Activated naive CD8-positive, alpha-beta T cell treated with anti-CD3 and anti-CD28 coated beads, Interleukin-2, amount 50 U/mL, for 24 hours (primary cell): ENCODE results near the gene PIK3CD.
"Not testable (repeated sequence)": the region's sequence is repeated elsewhere in the genome, so short reads cannot be mapped to it uniquely, and the experiment has no call there.

ENCODE experiments used
- ATAC-seq: fragments of 150-1000 bp; cut with Tn5 transposase; one replicate; pipeline ENCODE4 v1.10.0; 2021
- DNase-seq: peaks from one replicate; pipeline ENCODE4 v3.0.0; 2021
- H3K27ac Mint-ChIP-seq: one replicate; pipeline ENCODE4 v1.8.0; 2021; ENCODE audit warnings: mild to moderate bottlenecking, mixed read lengths
- H3K27me3 Mint-ChIP-seq: one replicate; pipeline ENCODE4 v1.8.0; 2021; ENCODE audit warnings: mixed read lengths
- H3K36me3 Mint-ChIP-seq: one replicate; pipeline ENCODE4 v1.8.0; 2021; ENCODE audit warnings: low read depth, mixed read lengths
- H3K4me1 Mint-ChIP-seq: one replicate; pipeline ENCODE4 v1.8.0; 2021; ENCODE audit warnings: mixed read lengths
- H3K4me3 Mint-ChIP-seq: one replicate; pipeline ENCODE4 v1.8.0; 2021; ENCODE audit warnings: mild to moderate bottlenecking, moderate library complexity, mixed read lengths
- H3K9me3 Mint-ChIP-seq: one replicate; pipeline ENCODE4 v1.8.0; 2021; ENCODE audit warnings: mixed read lengths

PIK3CD gene

DNA sequence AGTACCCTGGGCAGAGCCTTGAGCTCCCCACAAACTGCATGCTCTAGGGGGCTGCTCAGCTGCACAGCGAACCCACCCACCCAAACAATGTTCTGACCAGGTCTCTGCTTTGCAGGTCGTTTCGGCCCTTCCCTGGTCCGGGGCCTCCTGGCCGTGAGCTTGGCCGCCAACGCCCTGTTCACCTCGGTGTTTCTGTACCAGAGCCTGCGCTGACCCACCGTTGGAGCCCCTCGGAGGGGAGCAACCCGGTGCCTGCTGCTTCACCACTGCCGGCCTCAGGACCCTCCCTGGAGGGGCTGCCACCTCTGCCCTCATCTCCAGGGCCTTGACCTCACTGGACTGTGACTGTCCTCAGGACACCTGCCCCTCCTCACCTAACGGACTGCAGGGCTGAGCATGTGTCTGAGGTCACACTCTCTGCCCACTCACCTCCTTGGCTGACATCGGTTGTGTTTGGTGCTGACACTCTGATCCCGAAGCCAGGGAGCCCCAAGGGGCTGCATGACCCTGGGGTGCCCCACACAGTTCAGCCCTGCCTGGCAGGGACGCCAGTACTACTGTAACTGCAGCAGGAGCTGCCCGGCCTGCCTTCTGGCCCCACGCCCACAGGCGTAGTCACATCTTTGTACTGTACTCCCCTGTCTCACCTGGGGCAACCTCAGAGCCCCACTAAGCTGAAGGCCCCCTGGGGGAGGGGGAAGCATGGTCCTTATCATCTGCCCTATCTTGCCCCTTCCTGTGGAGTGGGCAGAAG lies 38.5 kb upstream of the PIK3CD start:
- Mint-ChIP-seq H3K27me3 (no peaks in the 10 kb centered on the region), H3K4me1 (no peaks in the 10 kb centered on the region), H3K27ac (no peak overlapping the region), H3K9me3 (no peaks in the 10 kb centered on the region), H3K4me3 (no peak overlapping the region), H3K36me3 (no peaks in the 10 kb centered on the region)
- DNase-seq: no peak
- no peak for ATAC-seq

DNA sequence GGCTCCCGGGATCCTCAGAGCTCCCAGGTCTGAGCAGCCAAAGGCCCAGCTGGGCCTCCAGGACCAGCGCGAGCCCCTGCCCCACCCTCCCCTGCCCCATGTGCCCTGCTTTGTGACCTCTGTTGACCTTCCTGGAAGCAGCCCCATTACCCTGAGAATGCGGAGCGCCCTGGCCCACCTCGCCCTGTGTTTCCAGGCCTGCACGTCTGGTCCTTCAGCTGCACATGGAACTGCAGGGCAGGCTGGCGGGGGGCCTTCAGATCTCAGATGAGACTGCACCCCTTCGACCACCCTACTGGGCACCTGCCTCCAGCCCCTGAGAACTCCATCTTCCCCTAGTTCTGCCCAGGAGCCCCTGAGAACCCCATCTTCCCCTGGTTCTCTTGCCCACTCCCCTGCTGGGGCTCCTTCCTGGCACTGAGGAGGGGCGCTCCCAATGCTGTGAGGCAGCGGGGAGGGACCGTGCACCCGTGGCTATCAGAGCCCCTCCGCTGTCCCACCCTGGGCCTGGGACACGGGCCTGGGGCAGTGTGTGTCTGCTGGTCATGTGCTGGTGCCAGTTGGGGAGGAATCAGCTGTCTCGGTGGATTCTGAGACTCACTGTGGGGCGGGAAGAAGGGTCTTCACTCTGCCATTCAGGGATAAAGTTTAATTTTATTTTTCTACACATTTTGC lies 37.8 kb upstream of the PIK3CD start:
- Mint-ChIP-seq H3K4me1 (no peaks in the 10 kb centered on the region), H3K27ac (no peak overlapping the region), H3K27me3 (peaks cover under 1% of the 10 kb centered on the region), H3K9me3 (no peaks in the 10 kb centered on the region), H3K36me3 (no peaks in the 10 kb centered on the region), H3K4me3 (no peak overlapping the region)
- no peak for DNase-seq
- ATAC-seq: no peak

DNA sequence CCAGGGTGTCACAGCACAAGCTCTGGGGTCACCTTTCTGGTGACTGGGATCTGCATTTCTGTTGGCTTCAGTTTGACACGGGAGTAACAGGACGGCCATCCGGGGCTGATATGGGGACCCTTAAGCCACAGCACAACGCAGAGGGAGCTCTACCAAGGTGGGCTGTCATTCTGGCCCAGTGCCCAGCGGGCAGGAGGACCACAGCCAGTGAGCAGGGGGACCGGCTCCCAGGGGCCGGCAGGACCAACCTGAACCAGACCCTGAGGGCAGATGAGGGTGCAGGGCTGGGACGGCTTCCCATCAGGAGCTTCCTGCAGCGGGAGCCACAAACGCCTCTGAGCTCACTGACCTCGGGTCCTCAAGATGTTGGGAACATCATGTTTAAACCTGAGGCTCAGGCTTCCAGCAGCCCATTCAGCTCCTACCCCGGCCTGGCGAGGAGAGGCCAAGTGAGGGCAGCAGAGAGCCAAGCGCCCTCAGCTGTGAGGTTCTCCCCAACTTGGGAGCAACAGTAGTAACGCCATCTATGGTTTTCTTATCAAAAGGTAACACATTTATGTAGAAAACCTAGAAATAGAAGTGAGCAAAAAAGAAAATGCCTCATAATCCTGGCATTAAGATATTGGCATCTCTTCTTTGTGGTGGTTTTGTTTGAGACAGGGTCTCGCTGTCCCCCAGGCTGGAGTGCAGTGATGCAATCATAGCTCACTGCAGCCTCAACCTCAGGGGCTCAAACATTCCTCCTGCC lies 36.0 kb upstream of the PIK3CD start:
- Mint-ChIP-seq H3K27ac (no peak overlapping the region), H3K4me3 (no peak overlapping the region), H3K36me3 (no peaks in the 10 kb centered on the region), H3K4me1 (no peaks in the 10 kb centered on the region), H3K27me3 (peaks cover 2% of the 10 kb centered on the region), H3K9me3 (no peaks in the 10 kb centered on the region)
- ATAC-seq (peak; percentile 84), DNase-seq (peak; percentile 59)

DNA sequence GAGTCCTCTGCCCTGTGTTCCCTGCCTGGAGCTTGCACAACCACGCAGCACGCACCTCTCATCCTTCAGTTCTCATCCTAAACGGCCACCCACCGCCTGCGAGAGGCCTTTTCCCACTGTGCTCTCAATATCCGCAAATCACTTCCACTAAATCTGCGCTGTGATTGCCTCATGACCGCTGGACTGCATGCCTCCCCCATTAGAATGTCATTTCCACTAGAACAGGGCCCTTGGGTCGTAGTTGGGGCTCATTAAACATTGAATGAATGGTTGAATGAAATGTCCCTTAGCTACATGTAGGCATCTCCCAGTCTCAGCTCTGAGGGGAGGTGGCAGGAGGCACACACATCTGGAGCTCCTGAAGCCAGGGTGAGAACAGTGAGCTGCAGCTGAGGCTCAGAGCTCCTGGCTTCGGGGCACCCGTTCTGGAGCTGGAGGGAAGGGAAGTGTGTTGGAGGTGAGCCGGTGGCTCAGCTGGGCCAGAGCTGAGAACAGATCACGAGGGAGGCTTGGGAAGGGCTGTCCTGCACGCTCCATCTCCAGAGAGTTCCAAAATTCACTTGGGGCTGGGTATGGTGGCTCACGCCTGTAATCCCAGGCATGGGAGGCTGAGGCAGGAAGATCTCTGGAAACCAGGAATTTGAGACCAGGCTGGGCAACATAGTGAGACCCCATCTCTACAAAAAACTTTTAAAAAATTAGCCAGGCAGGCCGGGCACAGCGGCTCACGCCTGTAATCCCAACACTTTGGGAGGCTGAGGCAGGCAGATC lies 32.4 kb upstream of the PIK3CD start:
- Mint-ChIP-seq H3K4me1 (no peaks in the 10 kb centered on the region), H3K27ac (no peak overlapping the region), H3K9me3 (no peaks in the 10 kb centered on the region), H3K27me3 (peaks cover 4% of the 10 kb centered on the region), H3K4me3 (no peak overlapping the region), H3K36me3 (no peaks in the 10 kb centered on the region)
- ATAC-seq (no peak), DNase-seq (no peak)

DNA sequence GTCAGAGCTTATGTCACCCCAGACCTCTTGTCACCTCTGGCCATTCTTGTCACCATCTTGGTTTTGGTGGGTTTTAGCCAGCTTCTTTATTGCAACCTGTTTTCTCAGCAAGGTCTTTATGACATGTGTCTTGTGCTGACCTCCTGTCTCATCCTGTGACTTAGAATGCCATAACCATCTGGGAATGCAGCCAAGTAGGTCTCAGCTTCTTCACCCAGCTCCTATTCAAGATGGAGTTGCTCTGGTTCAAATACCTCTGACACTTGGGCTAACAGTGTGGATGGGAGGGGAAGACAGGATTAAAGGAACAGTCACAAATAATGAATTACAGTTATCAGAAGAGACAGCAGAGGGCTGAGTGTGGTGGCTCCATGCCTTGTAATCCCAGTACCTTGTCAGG lies 30.5 kb upstream of the PIK3CD start:
- Mint-ChIP-seq H3K36me3 (no peaks in the 10 kb centered on the region), H3K4me3 (no peak overlapping the region), H3K27ac (no peak overlapping the region), H3K9me3 (no peaks in the 10 kb centered on the region), H3K4me1 (peaks cover 7% of the 10 kb centered on the region), H3K27me3 (peaks cover 4% of the 10 kb centered on the region)
- ATAC-seq: no peak
- no peak for DNase-seq

DNA sequence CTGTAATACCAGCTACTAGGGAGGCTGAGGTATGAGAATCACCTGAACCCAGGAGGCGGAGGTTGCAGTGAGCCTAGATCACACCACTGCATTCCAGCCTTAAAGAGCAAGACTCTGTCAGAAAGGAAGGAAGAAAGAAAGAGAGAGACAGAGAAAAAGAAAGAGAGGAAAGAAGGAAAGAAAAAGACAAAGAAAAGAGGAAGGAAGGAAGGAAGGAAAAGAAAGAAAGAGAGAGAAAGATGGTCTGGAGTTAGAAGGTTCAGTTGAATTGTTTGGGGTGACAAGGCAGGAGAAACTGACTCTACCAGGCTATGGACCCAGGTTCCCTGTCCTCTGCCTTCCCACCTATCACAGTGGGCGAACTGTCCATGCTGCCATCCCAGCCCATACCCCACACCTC lies 27.4 kb upstream of the PIK3CD start:
- peaks cover 2% of the 10 kb centered on the region for H3K27me3 Mint-ChIP-seq
- no peak for DNase-seq
- H3K4me3 Mint-ChIP-seq: no peak overlapping the region
- no peaks in the 10 kb centered on the region for H3K36me3 Mint-ChIP-seq
- no peaks in the 10 kb centered on the region for H3K9me3 Mint-ChIP-seq
- peaks cover 32% of the 10 kb centered on the region for H3K4me1 Mint-ChIP-seq
- peak overlapping the region; percentile 68 for H3K27ac Mint-ChIP-seq
- no peak for ATAC-seq

DNA sequence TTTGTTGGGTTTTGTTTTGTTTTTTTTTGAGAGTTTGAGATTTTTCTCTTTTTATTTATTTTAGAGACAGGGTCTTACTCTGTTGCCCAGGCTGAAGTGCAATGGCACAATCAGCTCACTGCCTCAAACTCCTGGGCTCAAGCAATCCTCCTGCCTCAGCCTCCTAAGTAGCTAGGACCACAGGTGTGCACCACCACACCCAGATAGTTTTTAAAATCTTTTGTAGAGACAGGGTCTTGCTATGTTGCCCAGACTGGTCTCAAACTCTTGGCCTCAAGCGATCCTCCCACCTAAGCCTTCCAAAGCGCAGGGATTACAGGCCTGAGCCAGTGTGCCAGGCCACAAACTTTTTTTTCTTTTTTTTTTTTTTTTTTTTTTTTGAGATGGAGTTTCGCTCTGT lies 26.5 kb upstream of the PIK3CD start:
- H3K4me3 Mint-ChIP-seq, H3K36me3 Mint-ChIP-seq, H3K27me3 Mint-ChIP-seq, H3K27ac Mint-ChIP-seq, H3K9me3 Mint-ChIP-seq, ATAC-seq, DNase-seq: not testable (repeated sequence)
- peaks cover 39% of the 10 kb centered on the region for H3K4me1 Mint-ChIP-seq

DNA sequence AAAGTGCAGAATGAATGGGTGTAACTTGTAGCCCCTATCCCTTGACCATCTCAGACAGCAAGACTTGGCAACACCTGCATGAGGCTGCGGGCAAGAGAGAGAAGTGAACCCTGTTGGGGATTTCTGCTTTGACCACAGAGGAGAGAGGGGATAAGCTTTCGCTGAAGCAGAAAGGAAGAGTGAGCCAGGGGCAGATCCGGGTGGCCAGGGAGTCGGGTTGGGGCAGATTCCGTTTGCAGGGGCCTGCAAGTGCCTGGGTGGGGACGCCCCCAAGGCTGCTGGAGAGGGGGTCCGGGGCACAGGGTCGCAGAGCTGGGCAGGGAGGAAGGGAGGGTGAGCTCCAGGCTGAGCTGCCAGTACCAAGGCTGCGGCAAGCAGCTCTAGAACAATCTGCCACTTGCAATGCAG lies 25.3 kb upstream of the PIK3CD start:
- Mint-ChIP-seq H3K9me3 (no peaks in the 10 kb centered on the region), H3K36me3 (peaks cover 8% of the 10 kb centered on the region), H3K27ac (peak overlapping the region; percentile 82), H3K4me3 (peak overlapping the region; percentile 74), H3K4me1 (peaks cover 49% of the 10 kb centered on the region), H3K27me3 (peaks cover 2% of the 10 kb centered on the region)
- ATAC-seq: no peak
- DNase-seq: peak; percentile 43

DNA sequence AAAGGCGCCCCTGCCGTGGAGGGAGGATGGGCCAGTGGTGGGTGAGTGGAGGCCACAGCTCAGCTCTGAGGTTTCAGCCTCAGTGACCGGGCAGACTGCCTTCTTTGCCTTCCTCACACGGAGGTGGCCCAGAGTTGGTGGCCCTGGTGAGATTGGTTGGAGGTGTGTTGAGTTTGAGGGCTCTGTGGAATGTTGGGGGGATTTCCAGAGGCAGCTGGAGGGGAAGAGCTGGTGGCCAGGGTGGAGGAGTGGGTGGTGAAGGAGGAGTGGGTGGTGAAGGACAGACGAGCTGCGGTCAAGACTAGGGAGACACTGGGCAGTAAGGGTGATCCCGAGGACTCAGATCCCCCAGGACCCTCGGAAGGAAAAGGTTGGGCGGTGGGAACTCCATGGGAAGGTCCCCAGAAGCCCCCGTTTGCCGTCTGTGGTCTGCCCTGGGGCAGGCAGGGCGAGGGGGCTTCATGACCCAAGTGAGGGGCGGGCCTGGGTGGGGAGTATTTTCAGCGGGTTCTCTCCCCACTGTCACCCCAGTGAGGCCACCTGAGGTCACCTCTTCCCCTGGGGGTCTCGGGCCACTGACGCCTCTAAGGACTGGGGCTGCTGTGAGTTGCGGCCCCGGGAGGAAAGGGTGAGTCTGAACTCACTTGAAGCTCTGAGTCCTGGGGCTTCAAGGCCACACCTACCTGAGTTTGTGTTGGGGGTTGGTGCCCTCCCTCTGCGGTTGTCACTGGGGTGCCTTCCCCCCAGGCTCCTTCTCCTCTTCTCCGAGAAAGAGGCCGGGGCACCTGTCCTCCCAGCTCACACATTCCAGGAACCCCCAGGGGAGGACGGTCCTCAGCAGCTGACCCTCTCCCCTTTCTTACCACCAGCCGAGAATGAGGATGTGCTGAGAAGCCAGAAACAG lies 22.7 kb upstream of the PIK3CD start:
- ATAC-seq: peak; percentile 68
- Mint-ChIP-seq H3K27me3 (peaks cover 2% of the 10 kb centered on the region), H3K4me3 (peak overlapping the region; percentile 99), H3K4me1 (peaks cover 75% of the 10 kb centered on the region), H3K9me3 (no peaks in the 10 kb centered on the region), H3K36me3 (peaks cover 26% of the 10 kb centered on the region), H3K27ac (peak overlapping the region; percentile 98)
- peak; percentile 82 for DNase-seq

DNA sequence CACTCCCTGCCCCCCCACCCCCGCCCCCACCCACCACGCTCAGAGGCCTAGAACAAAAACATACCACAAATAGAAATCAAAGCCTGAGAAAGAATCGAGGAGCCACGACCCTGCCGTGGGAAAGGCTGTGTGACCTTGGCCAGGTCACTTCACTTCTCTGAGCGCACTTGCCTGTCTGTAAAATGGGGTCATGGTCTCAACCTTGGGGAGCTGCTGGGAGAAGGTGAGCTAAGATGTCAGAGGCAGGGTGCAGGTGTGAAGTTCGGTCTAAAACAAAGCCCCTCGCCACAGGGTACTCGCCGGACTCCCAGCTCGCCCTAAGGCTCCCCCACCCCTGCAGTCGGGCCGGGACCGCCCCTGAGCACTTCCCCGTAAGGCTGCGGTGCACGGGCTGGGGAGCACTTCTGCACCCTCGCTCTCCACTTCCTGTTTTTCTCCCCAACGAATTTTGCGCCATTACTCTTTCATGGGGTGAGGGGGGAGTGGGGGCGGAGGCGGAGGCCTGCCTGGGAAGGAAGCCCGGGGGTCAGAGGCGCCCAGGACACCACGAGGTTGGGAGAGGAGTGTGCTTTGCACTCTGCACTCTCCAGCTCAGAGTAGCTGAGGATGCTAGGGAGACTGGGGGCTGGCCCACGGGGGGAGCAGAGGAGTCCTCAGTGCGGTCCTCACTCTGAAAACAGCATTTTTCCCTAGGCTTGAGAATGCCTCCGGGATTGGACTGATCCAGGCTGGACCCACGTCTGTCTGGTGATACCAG lies 21.9 kb upstream of the PIK3CD start:
- H3K27me3 Mint-ChIP-seq: no peaks in the 10 kb centered on the region
- H3K27ac Mint-ChIP-seq: peak overlapping the region; percentile 98
- peaks cover 34% of the 10 kb centered on the region for H3K36me3 Mint-ChIP-seq
- DNase-seq (peak; percentile 85), ATAC-seq (peak; percentile 46)
- H3K4me3 Mint-ChIP-seq: peak overlapping the region; percentile 99
- peaks cover 2% of the 10 kb centered on the region for H3K9me3 Mint-ChIP-seq
- H3K4me1 Mint-ChIP-seq: peaks cover 83% of the 10 kb centered on the region

DNA sequence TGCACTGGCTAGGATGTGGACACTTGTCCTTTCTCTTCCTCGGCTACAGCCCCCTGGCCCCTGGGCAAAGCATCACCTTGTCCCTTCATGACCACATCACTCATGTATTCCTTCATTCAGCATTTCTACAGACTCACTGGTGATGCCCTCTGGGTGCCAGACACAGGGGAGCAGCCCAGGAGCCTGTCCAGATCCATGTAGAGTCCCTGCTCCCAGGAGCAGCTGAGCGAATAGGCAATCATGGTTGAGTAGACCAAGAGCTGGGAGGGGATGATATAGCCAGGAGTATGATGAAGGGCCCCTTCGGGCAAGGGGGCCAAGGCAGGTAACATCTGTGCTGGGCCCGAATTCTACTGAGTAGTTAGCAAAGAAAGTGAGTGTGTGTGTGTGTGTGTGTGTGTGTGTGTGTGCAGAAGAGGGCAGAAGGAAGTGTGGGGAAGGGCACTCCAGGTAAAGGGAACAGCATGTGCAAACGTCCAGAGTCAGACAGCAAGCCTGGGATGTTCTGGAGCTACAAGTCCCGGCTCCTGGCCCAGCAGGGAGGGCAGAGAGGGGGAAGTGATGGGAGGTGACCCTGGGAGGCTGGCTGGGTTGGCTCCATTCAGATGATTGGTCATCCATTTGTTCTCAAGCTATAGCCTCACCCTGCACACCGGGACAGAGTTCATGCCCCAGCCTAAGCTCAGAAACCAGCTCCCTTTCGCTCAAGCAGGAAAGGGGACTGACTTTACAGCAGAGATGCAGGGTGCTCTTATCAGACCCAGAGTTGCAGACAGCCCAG lies 21.0 kb upstream of the PIK3CD start:
- peaks cover 3% of the 10 kb centered on the region for H3K9me3 Mint-ChIP-seq
- ATAC-seq: no peak

DNA sequence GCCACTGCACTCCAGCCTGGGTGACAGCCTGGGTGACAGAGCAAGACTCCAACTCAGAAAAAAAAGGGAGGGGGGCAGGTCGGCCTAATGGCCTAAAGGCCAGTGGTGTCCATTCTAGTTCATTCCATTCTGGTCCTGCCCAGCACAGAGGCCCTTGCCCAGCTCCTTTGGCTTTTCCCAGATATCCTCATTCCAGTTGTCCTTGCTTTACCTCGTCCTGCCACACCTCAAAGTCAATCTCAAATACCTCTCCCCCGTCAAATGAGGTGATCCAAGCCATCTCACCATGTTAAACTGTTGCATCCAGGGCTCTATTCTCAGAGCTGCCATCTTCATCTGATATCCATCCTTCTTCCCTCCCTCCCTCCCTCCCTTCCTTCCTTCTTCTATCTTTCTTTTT lies 19.9 kb upstream of the PIK3CD start:
- DNase-seq (no peak), ATAC-seq (no peak)
- H3K9me3 Mint-ChIP-seq: peaks cover 3% of the 10 kb centered on the region
- peaks cover 86% of the 10 kb centered on the region for H3K4me1 Mint-ChIP-seq
- H3K27ac Mint-ChIP-seq: peak overlapping the region; percentile 98
- peak overlapping the region; percentile 99 for H3K4me3 Mint-ChIP-seq
- peaks cover 50% of the 10 kb centered on the region for H3K36me3 Mint-ChIP-seq
- H3K27me3 Mint-ChIP-seq: no peaks in the 10 kb centered on the region

More for the DNA sequence above, 21.0 kb upstream of the PIK3CD start:
- Mint-ChIP-seq H3K4me1 (peaks cover 91% of the 10 kb centered on the region), H3K36me3 (peaks cover 43% of the 10 kb centered on the region), H3K27ac (peak overlapping the region; percentile 98), H3K27me3 (no peaks in the 10 kb centered on the region), H3K4me3 (peak overlapping the region; percentile 99)
- peak; percentile 29 for DNase-seq
